HG03521 (cell line): ENCODE data around the gene UVSSA.
"Not testable (repeated sequence)": the region's sequence is repeated elsewhere in the genome, so short reads cannot be mapped to it uniquely, and the experiment has no call there.

Source experiments
- ATAC-seq: cut with Tn5 transposase; IDR thresholded peaks from one replicate; pipeline ENCODE4 v1.9.1; 2021; ENCODE audit warnings: mild to moderate bottlenecking, moderate library complexity; ENCODE audit not compliant: unreplicated experiment

UVSSA gene

DNA sequence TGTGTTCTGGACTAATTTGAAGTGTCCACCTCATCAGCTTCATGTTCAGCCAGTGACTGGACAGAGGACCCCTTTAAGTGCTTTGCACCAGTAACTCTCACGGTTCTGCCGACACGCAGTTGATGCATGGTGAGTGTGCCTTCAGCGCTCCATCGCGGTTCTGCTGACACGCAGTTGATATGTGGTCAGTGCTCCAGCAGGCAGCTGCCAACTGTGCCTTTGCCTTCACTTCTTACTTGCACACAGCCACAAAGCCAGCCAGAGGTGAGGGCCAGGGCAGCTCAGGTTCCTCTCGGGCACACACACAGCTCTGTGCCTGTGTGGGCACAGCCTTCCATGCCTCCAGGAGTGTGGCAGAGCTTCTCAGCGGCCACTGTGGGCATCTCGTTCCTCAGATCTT is 46.9 kb downstream of the UVSSA start:
- no peak for ATAC-seq

DNA sequence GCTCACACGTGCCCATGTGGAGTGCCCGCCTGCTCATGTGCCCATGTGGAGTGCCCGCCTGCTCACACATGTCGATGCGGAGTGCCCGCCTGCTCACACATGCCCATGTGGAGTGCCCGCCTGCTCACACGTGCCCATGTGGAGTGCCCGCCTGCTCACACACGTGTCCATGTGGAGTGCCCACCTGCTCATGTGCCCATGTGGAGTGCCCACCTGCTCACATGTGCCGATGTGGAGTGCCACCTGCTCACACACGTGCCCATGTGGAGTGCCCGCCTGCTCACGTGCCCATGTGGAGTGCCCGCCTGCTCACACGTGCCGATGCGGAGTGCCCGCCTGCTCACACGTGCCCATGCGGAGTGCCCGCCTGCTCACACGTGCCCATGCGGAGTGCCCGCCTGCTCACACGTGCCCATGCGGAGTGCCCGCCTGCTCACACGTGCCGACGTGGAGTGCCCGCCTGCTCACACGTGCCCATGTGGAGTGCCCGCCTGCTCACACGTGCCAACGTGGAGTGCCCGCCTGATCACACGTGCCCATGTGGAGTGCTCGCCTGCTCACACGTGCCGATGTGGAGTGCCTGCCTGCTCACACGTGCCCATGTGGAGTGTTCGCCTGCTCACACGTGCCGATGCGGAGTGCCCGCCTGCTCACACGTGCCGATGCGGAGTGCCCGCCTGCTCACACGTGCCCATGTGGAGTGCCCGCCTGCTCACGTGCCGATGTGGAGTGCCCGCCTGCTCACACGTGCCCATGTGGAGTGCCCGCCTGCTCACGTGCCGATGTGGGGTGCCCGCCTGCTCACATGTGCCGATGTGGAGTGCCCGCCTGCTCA is 47.8 kb downstream of the UVSSA start:
- not testable (repeated sequence) for ATAC-seq

DNA sequence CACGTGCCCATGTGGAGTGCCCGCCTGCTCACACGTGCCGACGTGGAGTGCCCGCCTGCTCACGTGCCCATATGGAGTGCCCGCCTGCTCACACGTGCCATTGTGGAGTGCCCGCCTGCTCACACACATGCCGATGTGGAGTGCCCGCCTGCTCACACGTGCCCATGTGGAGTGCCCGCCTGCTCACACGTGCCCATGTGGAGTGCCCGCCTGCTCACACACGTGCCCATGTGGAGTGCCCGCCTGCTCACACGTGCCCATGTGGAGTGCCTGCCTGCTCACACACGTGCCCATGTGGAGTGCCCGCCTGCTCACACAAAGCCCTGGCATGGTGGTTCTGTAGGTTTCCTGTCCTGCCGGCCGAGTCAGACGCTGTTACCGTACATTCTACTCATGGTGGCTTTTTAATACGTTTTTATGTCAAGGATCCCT is 48.4 kb downstream of the UVSSA start:
- ATAC-seq = not testable (repeated sequence)

DNA sequence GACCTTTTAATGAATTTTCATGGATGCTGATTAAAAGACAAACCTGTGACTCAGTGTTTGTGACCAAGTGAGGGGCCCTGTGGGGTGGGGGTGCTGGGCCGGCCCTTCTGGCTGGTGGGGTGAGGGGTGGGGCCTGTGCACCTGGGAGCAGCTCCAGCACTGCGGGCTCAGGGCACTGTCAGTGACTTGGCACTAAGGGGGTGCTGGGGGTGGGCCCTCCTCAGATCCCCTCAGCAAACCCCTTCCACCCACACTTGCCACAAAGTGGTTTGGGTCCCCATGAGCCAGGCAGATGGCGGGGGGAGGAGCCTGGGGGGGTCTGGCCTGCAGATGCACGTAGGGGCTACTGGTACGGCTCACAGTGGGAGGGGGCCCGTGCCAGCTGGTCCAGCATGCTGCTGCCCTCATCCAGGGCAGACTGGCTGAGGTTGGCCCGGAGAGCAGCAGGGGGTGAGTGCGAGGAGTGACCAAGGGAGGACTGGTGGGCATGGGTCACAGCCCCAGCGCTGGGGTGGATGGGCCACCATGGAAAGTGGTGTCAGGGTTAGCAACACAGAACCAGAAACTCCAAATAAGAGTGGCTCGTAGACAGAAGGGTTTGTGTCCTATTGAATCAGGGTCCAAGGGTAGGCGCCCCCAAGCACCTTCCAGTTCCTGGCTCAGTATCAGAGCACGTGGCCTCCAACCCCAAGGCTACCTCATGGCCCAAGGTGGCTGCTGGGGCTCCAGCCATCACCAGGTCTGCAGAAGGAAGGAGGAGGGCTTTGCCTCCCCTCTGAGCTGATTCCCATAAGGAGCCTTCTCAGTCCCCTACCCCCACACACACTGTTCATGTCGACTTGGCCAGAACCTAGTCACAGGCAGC is 49.2 kb downstream of the UVSSA start:
- no peak for ATAC-seq

DNA sequence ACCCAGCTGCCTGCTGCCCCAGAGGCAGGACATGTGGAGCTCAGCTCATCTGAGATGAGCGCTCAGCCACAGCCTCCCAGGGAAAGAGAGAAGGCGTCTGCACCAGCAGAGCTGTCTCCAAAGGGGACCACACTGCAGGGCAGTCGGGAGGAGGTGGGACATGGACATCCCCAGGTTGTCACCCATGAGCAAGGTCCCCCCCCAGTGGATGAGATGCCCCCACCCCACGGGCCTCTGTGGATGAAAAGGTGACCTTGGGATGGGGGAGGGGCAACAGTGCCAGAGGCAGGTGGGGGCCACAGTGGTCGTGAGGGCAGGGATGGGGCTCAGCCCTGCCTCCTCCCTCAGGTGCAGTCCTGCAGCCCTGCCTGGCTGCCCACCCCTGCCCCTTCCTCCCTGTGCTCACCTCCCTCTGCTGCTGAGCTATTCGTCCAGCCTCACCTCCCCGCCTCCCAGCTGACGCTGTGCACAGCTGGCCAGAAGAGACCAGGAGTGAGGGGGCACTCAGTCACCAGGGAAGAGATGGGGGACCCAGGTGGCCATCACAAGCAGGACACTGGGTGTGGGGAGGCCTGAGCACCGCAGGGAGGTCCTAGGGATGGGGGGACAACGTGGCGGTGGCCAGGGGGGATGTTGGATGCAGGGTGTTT is 49.9 kb downstream of the UVSSA start:
- no peak for ATAC-seq

DNA sequence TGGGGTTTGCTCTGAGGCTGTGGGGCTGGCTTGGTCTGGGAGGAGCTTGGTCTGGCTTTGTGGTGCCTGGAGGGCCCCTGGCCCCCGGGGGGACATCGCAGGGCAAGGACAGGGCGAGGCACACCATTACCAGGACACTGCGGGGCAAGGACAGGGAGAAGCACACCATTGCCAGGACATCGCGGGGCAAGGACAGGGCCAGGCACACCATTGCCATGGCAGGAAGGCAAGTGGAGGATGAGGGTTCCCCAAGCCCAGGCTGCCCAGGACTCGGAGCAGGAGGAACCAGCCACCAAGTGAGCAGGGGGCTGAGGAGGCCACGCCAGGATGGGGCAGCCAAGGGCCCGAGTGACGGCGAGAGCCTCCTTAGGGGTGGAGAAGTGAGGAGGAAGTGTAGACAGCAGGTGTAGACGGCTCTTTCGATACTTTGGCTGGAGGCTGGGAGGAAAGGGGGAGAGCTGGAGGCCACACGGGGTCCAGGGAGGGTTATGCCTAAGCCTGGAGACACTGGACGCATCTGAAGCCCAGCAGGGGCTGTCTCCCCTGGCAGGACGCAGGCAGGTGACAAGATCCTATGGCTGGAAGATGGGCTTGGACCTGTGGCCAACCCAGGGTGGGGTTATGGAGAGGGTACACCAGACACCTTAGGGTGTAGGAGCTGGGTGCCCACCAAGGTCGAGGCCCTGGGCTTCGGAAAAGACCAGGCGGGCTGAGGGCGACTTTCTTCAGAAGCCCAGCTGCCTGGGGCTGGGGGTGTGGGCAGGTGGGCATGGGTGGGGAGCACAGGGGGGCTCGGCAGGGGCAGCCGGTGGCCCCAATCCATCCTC is 51.9 kb downstream of the UVSSA start:
- ATAC-seq = no peak

DNA sequence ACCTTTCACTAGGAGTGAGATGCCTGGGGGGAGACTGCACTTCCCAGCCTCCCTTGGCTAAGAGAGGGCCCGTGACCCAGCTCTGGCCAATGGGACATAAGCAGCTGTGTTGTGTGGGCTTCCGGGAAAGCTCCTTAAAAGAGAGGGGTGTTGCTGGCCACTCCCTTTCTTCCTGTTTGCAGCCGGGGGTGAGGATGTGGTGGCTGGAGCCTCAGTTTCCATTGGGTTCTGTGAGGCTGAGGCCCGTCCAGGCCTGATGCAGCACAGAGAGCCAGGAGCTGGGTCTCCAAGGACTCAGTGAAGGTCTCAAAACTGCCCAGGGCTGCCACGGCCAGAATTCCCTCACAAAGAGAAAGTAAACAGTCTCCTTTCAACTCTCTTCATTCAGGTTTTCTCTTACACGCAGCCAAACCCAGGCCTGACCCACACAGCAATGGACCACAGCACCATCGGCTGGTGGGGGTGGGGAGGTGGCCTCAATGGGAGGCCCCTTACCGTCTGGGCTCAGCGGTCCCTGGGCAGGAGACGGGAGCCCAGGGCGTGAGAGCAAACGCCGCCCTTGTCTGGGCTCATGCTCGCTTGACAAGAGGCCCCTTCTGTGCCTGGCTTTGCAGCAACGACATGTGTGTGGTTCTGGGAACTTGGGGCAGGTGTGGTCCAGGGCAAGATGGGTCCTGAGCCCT is 52.6 kb downstream of the UVSSA start:
- ATAC-seq = no peak

DNA sequence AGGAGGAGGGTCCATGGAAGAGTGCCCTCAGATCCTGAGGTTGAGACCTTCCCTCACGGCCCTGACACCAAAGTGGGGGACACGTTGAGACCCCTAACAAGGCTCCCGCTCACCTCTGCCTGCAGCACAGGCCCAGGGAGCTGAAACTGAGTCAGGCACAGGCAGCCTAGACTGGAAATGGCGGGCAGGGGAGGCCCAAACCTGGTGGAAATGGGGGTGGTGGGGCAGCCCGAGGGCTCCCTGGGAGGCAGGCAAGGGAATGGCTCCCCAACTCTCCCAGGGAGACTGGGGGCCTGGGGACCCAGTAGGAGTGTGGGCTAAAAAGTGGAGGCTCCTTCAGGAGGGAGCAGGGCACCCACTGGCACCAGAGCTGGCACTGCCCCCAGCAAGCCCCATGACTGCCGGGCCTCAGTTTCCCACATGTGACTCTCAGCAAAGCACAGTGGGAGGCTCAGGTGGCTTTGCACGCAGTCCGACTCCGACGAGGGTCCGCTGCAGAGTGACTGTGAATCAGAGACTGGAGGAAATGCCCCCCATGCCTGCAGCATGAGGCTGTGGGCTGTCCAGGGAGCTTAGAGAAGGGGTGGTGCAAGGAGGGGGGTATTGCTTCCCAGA is 53.3 kb downstream of the UVSSA start:
- ATAC-seq = no peak

DNA sequence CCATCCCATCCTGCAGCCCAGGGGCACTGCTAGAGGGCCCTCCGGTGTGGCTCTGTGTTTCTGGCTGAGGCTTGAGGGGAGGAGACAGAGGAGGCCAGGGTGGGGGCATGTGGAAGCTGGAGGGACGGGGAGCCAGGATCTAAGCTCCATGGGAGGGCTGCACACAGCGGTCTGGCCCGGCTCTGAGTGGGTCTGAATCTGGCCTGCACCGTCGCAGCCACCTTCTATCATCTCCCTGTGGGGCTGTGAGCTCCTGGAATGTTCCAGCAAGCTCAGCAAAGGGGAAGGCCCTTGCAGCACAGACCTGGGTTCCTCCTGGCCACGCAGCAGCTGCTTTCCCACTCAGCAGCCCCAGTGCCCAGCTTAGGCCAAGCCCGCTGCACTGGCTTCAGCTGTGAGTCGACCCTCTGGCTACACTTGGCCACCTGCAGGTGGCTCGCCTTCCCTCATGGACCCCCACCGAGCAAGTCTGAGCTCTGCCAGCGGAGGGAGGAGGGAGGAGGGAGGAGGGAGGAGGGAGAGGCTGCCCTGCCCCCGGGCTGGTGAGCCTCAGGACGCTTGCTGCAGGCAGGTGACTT is 53.9 kb downstream of the UVSSA start:
- ATAC-seq = no peak

DNA sequence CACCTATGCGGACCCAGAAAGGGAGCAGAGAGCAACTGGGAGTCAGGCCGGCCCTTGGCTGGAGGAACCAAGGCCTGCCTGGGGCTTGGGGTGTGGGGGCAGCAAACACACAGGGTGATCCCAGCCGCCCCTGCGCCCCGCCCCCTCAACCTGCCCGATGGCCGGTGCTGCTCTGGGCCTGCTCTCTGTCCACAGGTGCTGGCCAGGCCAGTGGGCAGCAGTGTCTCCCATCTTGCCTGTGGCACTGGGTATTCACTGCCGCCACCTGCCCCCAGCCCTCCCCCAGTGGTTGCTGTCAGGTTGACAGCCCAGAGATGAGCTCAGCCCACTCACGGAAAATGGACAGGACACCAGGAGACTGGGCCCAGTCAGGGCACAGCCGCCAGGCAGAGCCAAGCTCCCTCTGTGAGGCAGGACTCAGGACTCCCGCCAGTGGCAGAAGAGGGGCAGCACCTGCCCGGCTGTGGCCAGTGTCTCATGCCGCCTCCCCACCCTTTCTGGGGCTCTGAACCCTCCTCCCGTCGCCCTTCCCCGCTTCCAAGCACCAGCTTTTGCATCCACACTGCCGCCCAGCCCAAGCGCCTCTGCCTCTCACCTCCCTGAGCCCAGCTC is 54.5 kb downstream of the UVSSA start:
- no peak for ATAC-seq

DNA sequence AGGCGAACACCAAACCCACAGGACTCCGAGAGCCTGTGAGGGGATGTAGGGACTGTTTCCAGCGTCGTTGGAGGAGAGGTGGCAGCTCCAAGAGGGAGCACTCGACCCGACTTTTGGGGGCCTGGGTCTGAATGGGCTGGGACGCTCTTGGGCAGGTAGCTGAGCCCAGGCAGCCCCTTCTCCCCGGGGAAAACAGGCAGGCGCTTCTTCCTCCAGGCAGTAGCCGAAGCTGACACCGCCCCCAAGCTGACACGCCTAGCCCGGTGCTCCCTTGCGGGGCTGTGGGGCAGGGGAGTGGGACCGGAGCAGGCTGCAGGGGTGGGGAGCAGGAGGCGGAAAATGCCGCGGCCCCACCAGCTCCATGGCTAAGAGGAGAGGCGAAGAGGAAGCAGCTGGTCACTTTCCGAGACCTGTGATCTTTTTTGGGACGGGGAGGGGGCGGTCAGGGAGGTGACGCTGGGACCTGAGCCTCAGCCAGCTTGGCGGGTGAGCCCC is 55.1 kb downstream of the UVSSA start:
- no peak for ATAC-seq

DNA sequence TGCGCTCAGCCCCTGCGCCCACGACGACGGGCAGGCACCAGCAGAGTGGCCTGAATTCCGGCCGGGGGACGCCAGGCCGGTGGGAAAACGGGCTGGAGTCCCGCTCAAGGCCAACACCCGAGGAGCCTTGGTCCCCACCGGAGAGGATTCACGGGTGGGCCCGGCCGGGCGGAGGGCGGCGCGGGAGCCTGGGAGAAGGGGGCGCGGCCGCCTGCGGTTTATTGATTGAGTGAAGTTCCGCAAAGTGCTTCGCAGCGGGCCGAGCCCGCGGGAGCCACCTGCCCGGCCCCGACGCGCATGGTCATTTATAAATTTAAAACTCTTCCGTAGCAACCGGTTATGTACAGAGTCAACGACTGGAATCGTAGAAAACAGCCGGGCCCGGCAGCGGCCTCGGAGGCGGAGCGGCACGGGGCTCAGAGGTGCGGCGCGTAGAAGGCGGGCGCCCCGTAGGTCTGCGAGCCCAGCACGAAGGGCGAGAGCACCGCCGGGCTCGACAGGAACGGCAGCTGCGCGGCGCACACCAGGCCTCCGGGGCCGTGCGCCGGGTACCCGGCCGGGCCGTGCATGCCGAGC is 55.6 kb downstream of the UVSSA start:
- no peak for ATAC-seq

DNA sequence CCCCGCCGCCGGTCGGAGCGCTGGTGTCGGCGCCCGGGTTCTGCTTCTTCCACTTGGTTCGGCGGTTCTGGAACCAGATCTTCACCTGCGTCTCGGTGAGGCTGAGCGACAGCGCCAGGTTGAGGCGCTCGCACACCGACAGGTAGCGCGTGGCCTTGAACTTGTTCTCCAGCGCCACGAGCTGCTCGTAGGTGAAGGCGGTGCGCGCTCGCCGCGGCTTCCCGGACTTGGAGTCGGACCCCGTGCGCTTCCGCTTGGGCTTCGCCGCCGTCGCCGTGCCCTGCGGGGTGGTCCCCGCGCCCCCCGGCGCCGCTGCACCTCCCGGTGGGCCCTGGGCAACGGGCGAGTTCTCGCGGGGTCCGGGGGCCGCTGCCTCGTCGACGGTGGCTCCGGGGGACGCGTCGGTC is 56.2 kb downstream of the UVSSA start:
- no peak for ATAC-seq

DNA sequence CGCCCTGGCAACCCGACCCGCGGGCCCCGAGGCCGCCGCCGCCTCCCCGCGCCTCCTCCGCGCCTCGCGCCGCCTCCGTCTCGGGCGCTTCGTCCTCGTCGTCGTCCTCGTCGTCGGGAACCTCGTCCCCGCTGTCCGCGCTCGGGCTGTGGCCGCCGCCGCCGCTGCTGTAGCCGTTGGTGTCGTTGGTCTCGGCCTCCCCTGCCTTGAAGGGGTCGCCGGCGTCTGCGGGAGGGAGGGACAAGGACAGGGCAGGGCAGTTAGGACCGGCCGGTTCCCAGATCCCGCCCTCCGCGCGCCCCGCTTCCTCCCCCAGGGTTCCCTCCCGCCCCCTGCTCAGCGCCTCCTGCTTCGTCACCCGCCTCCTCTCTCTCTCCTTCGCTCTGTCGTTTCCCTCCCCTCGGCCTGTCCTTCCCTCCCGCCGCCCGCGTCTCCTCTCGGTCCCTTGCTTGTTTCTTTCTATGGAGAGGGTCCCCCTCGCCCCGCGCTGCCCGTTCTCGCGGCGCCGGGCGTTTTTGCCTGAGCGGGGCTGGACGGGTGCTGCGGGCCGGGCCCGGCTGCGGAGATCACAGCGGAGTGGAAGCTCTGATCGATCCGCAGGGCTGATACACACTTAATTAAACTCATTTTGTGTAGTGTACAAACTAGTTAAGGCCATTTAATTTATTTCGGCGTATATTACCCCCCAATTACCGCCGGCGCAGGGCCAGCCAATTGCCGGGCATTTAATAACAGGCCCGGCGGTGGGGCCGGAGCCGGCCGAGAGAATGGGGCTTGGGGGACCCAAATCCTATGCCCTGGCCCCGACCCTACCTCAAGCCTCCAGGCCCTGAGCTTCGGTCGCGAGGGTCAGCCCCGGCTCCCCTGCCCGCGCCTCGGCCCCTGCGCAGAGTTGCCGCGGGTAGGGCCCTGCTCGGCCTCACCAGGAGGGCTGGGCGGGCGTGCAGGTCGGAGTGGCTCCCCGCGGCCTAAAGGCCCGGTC is 56.9 kb downstream of the UVSSA start:
- ATAC-seq = no peak

DNA sequence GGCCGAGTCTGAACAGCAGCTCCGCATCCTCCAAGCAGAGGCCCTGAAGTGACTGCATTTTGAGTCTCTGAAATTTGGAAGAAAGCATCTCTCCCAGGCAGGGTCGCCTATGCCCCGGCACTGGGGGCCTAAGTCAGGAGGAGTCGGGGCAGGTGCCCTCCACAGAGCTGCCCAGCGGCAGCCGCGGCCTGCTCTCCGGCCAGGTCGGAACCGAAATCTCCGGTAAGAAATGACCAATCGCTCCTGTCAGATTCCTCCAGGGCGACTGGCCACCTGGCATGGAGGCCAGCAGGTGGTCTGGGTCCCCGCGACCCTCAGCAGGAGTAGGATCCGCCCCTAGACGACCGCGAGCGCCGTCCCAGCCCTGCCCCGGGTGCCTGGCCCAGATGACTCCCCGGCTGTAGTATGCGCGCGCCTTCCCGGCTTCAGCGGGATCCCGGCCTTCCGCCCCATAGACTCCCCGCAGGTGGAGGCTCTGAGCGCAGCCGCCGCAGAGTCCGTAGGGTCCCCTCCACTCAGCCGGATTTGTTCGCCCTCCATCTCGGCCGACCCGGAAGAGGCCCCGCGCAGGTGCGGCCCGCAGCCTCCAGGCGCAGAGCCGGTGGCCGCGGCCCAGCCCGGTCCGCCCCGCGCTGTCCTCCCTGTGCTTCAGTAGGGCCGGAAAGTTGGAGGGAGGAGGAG is 57.7 kb downstream of the UVSSA start:
- no peak for ATAC-seq

DNA sequence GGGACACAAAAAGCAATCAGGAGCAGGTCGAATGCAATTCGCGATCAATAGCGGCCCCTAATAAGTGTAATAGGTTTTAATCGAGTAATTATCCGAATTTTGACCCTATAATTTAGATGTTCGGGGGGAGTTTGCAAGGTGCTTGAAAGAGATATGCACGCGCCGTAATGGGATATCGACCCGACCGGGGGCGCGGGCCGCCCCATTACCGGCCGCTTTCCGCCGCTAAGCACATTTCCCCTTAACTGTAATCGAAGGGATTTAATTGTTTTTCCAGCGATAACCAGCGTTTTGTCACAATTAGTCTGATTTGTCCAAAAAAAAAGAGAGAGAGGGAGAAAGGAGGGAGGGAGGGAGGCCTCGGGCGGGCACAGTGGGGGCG is 58.2 kb downstream of the UVSSA start:
- ATAC-seq = no peak
